ENCODE results near the gene KIRREL3. TPM values are rescaled to one million over a fixed set of nuclear protein-coding genes. Genes with fewer than 3 reads are reported as not detected.

KIRREL3 gene
- total and polyA plus RNA-seq, 9 of the 15 experiments (the other 6 are each of a cell fraction or from before 2014, with no cell fraction given), result 0.04 to 0.10 TPM; not detected in 7

DNA sequence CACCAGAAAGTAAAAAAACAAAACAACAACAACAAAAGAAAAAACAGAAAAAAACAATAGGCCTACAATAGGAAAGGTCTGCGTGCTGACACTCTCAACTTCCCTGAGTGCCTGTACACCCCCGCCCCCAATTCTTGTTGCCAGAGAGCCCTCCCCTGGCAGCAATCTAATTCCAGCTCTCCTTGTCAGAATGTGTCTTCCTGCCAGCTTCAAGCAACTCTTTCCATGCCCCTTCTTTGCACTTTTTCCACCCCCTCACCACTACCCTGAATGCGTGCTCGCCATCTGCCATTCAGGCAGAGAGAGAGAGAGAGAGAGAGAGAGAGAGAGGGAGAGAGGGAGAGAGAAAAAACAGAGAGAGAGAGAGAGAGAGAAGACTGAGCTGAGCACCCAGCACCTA lies 245.0 kb downstream of the KIRREL3 start (continued):
- TF ChIP-seq, protein P1, sequence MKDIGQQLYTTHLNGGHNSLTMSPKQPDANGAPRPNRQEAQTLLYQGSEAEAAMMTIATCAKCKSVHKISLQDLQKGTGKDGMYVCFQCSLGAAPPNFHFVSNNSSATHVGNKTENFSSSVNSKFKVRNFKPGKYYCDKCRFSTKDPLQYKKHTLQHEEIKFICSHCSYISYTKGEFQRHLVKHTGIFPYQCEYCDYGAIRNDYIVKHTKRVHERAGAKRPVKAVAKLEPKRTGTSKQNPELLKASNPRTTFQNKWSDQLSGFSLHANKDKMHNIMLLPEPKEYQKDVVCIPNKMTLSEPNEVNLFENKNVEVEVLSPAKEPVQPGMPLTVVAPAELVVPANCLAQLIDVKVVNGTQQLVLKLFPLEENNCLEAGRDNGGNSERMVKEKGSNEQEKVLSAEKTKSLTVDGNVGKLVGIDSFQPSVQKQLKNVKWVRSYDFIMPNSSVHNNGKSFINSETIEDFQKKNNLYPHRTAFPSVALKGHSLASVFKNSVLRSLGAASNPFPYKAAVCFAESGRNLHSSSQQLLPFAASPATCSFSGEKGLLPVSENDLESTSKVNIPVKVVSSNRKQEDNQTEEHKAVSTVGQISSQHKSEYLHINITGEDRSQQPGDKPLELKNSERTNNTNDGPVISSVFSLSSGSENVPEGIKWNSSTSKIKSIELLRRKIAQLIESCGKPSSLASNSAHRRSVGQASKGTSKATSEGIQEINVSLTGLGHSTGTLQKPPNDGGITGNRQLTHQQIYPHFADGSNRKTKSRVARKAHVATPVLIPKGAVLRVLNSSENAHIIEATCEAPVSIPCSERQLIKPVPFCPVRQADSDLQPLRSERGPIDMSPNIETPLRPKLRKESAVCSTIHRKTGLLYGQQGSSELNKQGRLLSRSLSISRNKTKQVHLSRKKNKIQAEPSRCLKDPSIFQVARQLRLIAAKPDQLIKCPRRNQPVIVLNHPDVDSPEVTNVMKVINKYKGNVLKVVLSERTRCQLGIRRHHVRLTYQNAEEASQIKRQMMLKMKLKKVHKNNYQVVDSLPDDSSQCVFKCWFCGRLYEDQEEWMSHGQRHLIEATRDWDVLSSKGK (CRISPR knock-in tag; IDR thresholded peaks at IDR 0.05), result no peak
- no peak for TF ChIP-seq YBX1 (IDR thresholded peaks at IDR 0.05)
- TF ChIP-seq ARHGAP35 (IDR thresholded peaks at IDR 0.05; ENCODE audit: partially characterized antibody), result no peak
- no peak for TF ChIP-seq ETV1 (tag; conservative IDR thresholded peaks at IDR 0.05; ENCODE audit: low read depth)
- TF ChIP-seq, protein P2, sequence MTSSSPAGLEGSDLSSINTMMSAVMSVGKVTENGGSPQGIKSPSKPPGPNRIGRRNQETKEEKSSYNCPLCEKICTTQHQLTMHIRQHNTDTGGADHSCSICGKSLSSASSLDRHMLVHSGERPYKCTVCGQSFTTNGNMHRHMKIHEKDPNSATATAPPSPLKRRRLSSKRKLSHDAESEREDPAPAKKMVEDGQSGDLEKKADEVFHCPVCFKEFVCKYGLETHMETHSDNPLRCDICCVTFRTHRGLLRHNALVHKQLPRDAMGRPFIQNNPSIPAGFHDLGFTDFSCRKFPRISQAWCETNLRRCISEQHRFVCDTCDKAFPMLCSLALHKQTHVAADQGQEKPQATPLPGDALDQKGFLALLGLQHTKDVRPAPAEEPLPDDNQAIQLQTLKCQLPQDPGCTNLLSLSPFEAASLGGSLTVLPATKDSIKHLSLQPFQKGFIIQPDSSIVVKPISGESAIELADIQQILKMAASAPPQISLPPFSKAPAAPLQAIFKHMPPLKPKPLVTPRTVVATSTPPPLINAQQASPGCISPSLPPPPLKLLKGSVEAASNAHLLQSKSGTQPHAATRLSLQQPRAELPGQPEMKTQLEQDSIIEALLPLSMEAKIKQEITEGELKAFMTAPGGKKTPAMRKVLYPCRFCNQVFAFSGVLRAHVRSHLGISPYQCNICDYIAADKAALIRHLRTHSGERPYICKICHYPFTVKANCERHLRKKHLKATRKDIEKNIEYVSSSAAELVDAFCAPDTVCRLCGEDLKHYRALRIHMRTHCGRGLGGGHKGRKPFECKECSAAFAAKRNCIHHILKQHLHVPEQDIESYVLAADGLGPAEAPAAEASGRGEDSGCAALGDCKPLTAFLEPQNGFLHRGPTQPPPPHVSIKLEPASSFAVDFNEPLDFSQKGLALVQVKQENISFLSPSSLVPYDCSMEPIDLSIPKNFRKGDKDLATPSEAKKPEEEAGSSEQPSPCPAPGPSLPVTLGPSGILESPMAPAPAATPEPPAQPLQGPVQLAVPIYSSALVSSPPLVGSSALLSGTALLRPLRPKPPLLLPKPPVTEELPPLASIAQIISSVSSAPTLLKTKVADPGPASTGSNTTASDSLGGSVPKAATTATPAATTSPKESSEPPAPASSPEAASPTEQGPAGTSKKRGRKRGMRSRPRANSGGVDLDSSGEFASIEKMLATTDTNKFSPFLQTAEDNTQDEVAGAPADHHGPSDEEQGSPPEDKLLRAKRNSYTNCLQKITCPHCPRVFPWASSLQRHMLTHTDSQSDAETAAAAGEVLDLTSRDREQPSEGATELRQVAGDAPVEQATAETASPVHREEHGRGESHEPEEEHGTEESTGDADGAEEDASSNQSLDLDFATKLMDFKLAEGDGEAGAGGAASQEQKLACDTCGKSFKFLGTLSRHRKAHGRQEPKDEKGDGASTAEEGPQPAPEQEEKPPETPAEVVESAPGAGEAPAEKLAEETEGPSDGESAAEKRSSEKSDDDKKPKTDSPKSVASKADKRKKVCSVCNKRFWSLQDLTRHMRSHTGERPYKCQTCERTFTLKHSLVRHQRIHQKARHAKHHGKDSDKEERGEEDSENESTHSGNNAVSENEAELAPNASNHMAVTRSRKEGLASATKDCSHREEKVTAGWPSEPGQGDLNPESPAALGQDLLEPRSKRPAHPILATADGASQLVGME (CRISPR knock-in tag; IDR thresholded peaks at IDR 0.05), result no peak
- TF ChIP-seq, protein P3, sequence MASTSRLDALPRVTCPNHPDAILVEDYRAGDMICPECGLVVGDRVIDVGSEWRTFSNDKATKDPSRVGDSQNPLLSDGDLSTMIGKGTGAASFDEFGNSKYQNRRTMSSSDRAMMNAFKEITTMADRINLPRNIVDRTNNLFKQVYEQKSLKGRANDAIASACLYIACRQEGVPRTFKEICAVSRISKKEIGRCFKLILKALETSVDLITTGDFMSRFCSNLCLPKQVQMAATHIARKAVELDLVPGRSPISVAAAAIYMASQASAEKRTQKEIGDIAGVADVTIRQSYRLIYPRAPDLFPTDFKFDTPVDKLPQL (IDR thresholded peaks at IDR 0.05; ENCODE audit: extremely low read depth, insufficient read length), result no peak
- no peak for TF ChIP-seq RBFOX2 (IDR thresholded peaks at IDR 0.05; ENCODE audit: low read depth, low read length)
- no peak for TF ChIP-seq CBFB (CRISPR knock-in tag; IDR thresholded peaks at IDR 0.05)

Data from K562 (cell line).